SK-N-SH (cell line): Measurements from ENCODE around the gene TSSK2. TPM values are rescaled to one million over a fixed set of nuclear protein-coding genes. Genes with fewer than 3 reads are reported as not detected.

Source experiments
- CTCF ChIA-PET: fragments of 300-600, 350-600 bp; formaldehyde crosslinking; extraction: SDS; loops from one replicate; lab custom pipeline; 2021; lab: Yijun Ruan, JAX
- POLR2A ChIA-PET: fragments of 350-600 bp; sonication (Branson Sonifier 250); formaldehyde crosslinking; extraction: SDS; loops from one replicate; lab custom pipeline; 2020; ENCODE audit warnings: antibody characterized with exemption, inconsistent platforms; lab: Yijun Ruan, JAX
- DNase-seq: peaks from one replicate; pipeline ENCODE4 v3.0.0; 2012
- H2AFZ ChIP-seq: fragments of 200-600 bp; sonication (generic); 2 replicates; pipeline ENCODE4 v1.8.1; 2016; ENCODE audit warnings: antibody characterized with exemption, mild to moderate bottlenecking, low read depth
- H3F3A ChIP-seq: fragments of 200-600 bp; sonication (generic); replicated peaks from 2 replicates; pipeline ENCODE3; 2016; ENCODE audit warnings: antibody characterized with exemption, mild to moderate bottlenecking; ENCODE audit not compliant: insufficient read depth
- H3K27ac ChIP-seq, 2 experiments: fragments of 200-500 bp in 1 of 2; fragments of 200-600 bp in 1 of 2; sonication (Bioruptor generic) in 1 of 2; sonication (generic), shearing (Covaris generic) in 1 of 2; 2 replicates each; pipeline versions ENCODE4 v1.5.1 to v1.6.1; 2014 to 2016; ENCODE audit warnings: low read depth in 2 of 2, inconsistent platforms in 1 of 2, low read length in 1 of 2, mild to moderate bottlenecking in 1 of 2, mixed read lengths in 1 of 2
- H3K27me3 ChIP-seq: fragments of 200-600 bp; sonication (generic), shearing (Covaris generic); 2 replicates; pipeline ENCODE4 v1.6.1; 2016; ENCODE audit warnings: mixed run types; ENCODE audit not compliant: insufficient read depth
- H3K36me3 ChIP-seq, 2 experiments: fragments of 200-500 bp in 1 of 2; fragments of 200-600 bp in 1 of 2; sonication (Bioruptor generic) in 1 of 2; sonication (generic) in 1 of 2; replicated peaks in 1 of 2; 2 replicates each; pipeline versions ENCODE3 to v1.5.1; 2014 to 2016; ENCODE audit warnings: low read length in 1 of 2, mild to moderate bottlenecking in 1 of 2; ENCODE audit not compliant: insufficient read depth in 2 of 2, control insufficient read depth in 1 of 2
- H3K4me1 ChIP-seq, 2 experiments: fragments of 200-500 bp in 1 of 2; fragments of 200-600 bp in 1 of 2; sonication (Bioruptor generic) in 1 of 2; sonication (generic), shearing (Covaris generic) in 1 of 2; 2 replicates each; pipeline versions ENCODE4 v1.5.1 to v1.6.1; 2014 to 2016; ENCODE audit warnings: low read depth in 1 of 2, low read length in 1 of 2, mixed run types in 1 of 2; ENCODE audit not compliant: insufficient read depth in 2 of 2, control insufficient read depth in 1 of 2
- H3K4me2 ChIP-seq: fragments of 200-600 bp; sonication (generic), shearing (Covaris generic); 2 replicates; pipeline ENCODE4 v1.6.1; 2017; ENCODE audit warnings: mixed run types
- H3K4me3 ChIP-seq, 2 experiments: fragments of 200-500 bp in 1 of 2; fragments of 200-600 bp in 1 of 2; sonication (Bioruptor generic) in 1 of 2; sonication (generic), shearing (Covaris generic) in 1 of 2; 2 replicates each; pipeline versions ENCODE4 v1.5.1 to v1.8.1; 2014 to 2016; ENCODE audit warnings: low read depth in 2 of 2, inconsistent platforms in 1 of 2, low read length in 1 of 2, mild to moderate bottlenecking in 1 of 2, mixed read lengths in 1 of 2, moderate library complexity in 1 of 2
- H3K79me2 ChIP-seq: fragments of 200-600 bp; sonication (generic); 2 replicates; pipeline ENCODE4 v1.8.1; 2017; ENCODE audit warnings: mild to moderate bottlenecking; ENCODE audit not compliant: insufficient read depth
- H3K9ac ChIP-seq: fragments of 200-600 bp; sonication (generic); 2 replicates; pipeline ENCODE4 v1.6.1; 2017; ENCODE audit warnings: mixed run types
- H3K9me2 ChIP-seq: fragments of 200-600 bp; sonication (generic); 2 replicates; pipeline ENCODE4 v1.6.1; 2017; ENCODE audit warnings: mixed run types
- H3K9me3 ChIP-seq: fragments of 200-600 bp; sonication (generic); 2 replicates; pipeline ENCODE4 v1.6.1; 2017; ENCODE audit warnings: mixed run types, mild to moderate bottlenecking, moderate library complexity
- H4K20me1 ChIP-seq: fragments of 200-600 bp; sonication (generic); 2 replicates; pipeline ENCODE4 v1.6.1; 2017; ENCODE audit warnings: mild to moderate bottlenecking, mixed run types; ENCODE audit not compliant: insufficient read depth
- ELF1 ChIP-seq: IDR thresholded peaks from 2 replicates; pipeline ENCODE4 v1.4.0; 2012
- EP300 ChIP-seq, 2 experiments: IDR thresholded peaks; 2 replicates each; pipeline versions ENCODE4 v1.4.0 to v1.6.1; 2012; ENCODE audit warnings: borderline replicate concordance in 1 of 2, low read depth in 1 of 2, low read length in 1 of 2
- GATA2 ChIP-seq: sonication (generic); formaldehyde crosslinking; IDR thresholded peaks from 2 replicates; pipeline ENCODE4 v1.5.0; 2020; ENCODE audit warnings: mild to moderate bottlenecking, missing genetic modification reagents
- MXI1 ChIP-seq: IDR thresholded peaks from 2 replicates; pipeline ENCODE4 v1.6.1; 2012; ENCODE audit warnings: mild to moderate bottlenecking, low read depth, low read length, improper control_type of control experiment
- NFIC ChIP-seq: IDR thresholded peaks from 2 replicates; pipeline ENCODE4 v1.4.0; 2012; ENCODE audit warnings: borderline replicate concordance
- RAD21 ChIP-seq: IDR thresholded peaks from 2 replicates; pipeline ENCODE4 v1.6.1; 2012; ENCODE audit warnings: mild to moderate bottlenecking, low read length
- RFX5 ChIP-seq: IDR thresholded peaks from 2 replicates; pipeline ENCODE4 v1.6.1; 2012; ENCODE audit warnings: mild to moderate bottlenecking, improper control_type of control experiment, low read length
- RXRA ChIP-seq: IDR thresholded peaks from 2 replicates; pipeline ENCODE4 v1.4.0; 2012; ENCODE audit warnings: low read depth, mild to moderate bottlenecking, borderline replicate concordance
- SMC3 ChIP-seq: IDR thresholded peaks from 2 replicates; pipeline ENCODE4 v1.6.1; 2012; ENCODE audit warnings: low read depth, low read length, improper control_type of control experiment
- TAF1 ChIP-seq: IDR thresholded peaks from 2 replicates; pipeline ENCODE4 v1.6.1; 2012; ENCODE audit warnings: low read depth, mild to moderate bottlenecking, low read length, moderate library complexity, borderline replicate concordance
- TCF12 ChIP-seq: IDR thresholded peaks from 2 replicates; pipeline ENCODE4 v1.4.0; 2012
- TEAD4 ChIP-seq: IDR thresholded peaks from 2 replicates; pipeline ENCODE4 v1.4.0; 2012; ENCODE audit warnings: mild to moderate bottlenecking, borderline replicate concordance; ENCODE audit not compliant: insufficient read depth
- WGBS: methylation state at CpG from one replicate; pipeline ENCODE4 v1.1.6; 2017; ENCODE audit warnings: low lambda C conversion rate; 5-methylcytosine and 5-hydroxymethylcytosine counted together
- polyA plus RNA-seq, 3 experiments: library from polyadenylated mRNA; depleted of rRNA; stranded (reverse); fragments of >200 nt; gene quantifications; 2 replicates each; pipeline ENCODE4 v1.2.3, GENCODE V29; 2012
- TF ChIP-seq, protein P1 (sequence below): IDR thresholded peaks from 2 replicates; pipeline ENCODE4 v1.4.0; 2012; ENCODE audit warnings: low read depth, borderline replicate concordance
- TF ChIP-seq, protein P2 (sequence below): fragments of 200-600 bp; sonication (generic); IDR thresholded peaks from 2 replicates; pipeline ENCODE4 v1.6.1; 2017; ENCODE audit warnings: antibody characterized with exemption, mild to moderate bottlenecking, moderate library complexity
- TF ChIP-seq, protein P3 (sequence below): IDR thresholded peaks from 2 replicates; pipeline ENCODE4 v1.4.0; 2012; ENCODE audit warnings: low read depth
- TF ChIP-seq, protein P4 (sequence below): IDR thresholded peaks from 2 replicates; pipeline ENCODE4 v1.4.0; 2012; ENCODE audit warnings: low read depth, borderline replicate concordance
- TF ChIP-seq, protein P5 (sequence below): fragments of 150-350 bp; IDR thresholded peaks from 2 replicates; pipeline ENCODE4 v1.6.1; 2017; ENCODE audit warnings: antibody characterized with exemption, low read length, low read depth, borderline replicate concordance
- TF ChIP-seq, protein P6 (sequence below): fragments of 150-350 bp; IDR thresholded peaks from 2 replicates; pipeline ENCODE4 v1.6.1; 2016; ENCODE audit warnings: mild to moderate bottlenecking, low read depth, low read length

TSSK2 gene
- polyA plus RNA-seq, 1 of the 3 experiments (the other 2 are of a cell fraction), result not detected

DNA sequence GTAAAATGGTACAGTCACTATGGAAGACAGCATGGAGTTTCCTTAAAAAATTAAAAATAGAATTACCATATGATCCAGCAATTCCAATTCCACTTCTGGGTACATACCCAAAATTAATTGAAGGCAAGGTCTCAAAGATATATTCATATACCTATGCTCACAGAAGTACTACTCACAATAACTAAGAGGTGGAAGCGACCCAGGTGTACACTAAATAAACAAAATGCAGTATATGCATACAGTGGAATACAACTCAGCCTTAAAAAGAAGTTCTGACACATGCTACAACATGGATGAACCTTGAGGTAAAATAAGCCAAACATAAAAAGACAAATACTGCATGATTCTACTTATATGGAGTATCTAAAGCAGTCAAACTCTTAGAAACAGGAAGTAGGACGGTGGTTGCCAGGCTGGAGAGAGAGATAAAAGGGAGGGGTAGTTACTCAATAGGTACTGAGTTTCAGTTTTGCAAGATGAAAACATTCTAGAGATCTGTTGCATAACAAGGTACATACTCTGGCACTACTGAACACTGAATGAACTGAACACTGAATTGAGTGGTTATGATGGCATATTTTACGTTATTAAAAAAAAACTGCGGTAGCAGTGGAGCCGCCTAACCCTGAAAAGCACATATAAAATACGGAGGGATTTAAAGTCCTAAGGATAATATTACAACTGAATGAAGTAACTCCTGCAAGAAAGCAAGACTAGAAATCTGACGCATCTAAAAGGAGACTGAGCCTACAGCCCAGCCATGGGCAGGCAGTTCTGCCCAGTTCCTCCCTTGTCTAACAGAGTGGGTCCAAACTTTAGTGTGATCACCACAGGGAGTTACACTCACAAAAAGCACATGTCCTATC is 21.7 kb upstream of the TSSK2 start:
- Histone ChIP-seq H3K27me3 (no peaks in the 10 kb centered on the region), H3K4me1 (peaks cover 8 to 10% of the 10 kb centered on the region in 2 experiments; a peak in 2 of 4 replicates), H3K9me2 (no peaks in the 10 kb centered on the region), H3K4me2 (no peak overlapping the region), H2AFZ (no peak overlapping the region), H3K4me3 (no peak overlapping the region), H3K36me3 (no peaks in the 10 kb centered on the region), H3K9ac (no peak overlapping the region), H3F3A (no peaks in the 10 kb centered on the region), H4K20me1 (peaks cover 93% of the 10 kb centered on the region), H3K9me3 (no peaks in the 10 kb centered on the region), H3K79me2 (peaks cover 97% of the 10 kb centered on the region), H3K27ac (no peak overlapping the region)
- 93% methylated on average over 7 of the region's 7 CpGs for WGBS
- ChIA-PET CTCF (interaction anchor here (0.7 to 2.1 kb wide), 4 partner anchors 9 to 55 kb away, joined by 3 to 13 read pairs (median 3); partner anchors contain the start of gene ESS2), POLR2A (interaction anchor here (0.7 kb wide), 1 partner anchor 13 kb away, joined by 3 read pairs; the partner anchor contains the start of gene DGCR2)
- no peak for DNase-seq
- TF ChIP-seq NFIC, result no peak
- no peak for TF ChIP-seq TAF1
- TF ChIP-seq GATA2 (CRISPR knock-in tag), result no peak
- TF ChIP-seq, protein P1, sequence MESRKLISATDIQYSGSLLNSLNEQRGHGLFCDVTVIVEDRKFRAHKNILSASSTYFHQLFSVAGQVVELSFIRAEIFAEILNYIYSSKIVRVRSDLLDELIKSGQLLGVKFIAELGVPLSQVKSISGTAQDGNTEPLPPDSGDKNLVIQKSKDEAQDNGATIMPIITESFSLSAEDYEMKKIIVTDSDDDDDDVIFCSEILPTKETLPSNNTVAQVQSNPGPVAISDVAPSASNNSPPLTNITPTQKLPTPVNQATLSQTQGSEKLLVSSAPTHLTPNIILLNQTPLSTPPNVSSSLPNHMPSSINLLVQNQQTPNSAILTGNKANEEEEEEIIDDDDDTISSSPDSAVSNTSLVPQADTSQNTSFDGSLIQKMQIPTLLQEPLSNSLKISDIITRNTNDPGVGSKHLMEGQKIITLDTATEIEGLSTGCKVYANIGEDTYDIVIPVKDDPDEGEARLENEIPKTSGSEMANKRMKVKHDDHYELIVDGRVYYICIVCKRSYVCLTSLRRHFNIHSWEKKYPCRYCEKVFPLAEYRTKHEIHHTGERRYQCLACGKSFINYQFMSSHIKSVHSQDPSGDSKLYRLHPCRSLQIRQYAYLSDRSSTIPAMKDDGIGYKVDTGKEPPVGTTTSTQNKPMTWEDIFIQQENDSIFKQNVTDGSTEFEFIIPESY, result no peak
- TF ChIP-seq MXI1, result no peak
- no peak for TF ChIP-seq EP300 (IDR thresholded peaks at IDR 0.05; ENCODE audit: borderline replicate concordance in 1 of 2, low read depth in 1 of 2, low read length in 1 of 2)
- TF ChIP-seq, protein P2, sequence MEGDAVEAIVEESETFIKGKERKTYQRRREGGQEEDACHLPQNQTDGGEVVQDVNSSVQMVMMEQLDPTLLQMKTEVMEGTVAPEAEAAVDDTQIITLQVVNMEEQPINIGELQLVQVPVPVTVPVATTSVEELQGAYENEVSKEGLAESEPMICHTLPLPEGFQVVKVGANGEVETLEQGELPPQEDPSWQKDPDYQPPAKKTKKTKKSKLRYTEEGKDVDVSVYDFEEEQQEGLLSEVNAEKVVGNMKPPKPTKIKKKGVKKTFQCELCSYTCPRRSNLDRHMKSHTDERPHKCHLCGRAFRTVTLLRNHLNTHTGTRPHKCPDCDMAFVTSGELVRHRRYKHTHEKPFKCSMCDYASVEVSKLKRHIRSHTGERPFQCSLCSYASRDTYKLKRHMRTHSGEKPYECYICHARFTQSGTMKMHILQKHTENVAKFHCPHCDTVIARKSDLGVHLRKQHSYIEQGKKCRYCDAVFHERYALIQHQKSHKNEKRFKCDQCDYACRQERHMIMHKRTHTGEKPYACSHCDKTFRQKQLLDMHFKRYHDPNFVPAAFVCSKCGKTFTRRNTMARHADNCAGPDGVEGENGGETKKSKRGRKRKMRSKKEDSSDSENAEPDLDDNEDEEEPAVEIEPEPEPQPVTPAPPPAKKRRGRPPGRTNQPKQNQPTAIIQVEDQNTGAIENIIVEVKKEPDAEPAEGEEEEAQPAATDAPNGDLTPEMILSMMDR, result no peak
- no peak for TF ChIP-seq ELF1
- TF ChIP-seq, protein P3, sequence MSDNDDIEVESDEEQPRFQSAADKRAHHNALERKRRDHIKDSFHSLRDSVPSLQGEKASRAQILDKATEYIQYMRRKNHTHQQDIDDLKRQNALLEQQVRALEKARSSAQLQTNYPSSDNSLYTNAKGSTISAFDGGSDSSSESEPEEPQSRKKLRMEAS, result no peak
- TF ChIP-seq, protein P4, sequence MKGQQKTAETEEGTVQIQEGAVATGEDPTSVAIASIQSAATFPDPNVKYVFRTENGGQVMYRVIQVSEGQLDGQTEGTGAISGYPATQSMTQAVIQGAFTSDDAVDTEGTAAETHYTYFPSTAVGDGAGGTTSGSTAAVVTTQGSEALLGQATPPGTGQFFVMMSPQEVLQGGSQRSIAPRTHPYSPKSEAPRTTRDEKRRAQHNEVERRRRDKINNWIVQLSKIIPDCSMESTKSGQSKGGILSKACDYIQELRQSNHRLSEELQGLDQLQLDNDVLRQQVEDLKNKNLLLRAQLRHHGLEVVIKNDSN, result no peak
- TF ChIP-seq SMC3, result no peak
- no peak for TF ChIP-seq TEAD4
- TF ChIP-seq, protein P5, sequence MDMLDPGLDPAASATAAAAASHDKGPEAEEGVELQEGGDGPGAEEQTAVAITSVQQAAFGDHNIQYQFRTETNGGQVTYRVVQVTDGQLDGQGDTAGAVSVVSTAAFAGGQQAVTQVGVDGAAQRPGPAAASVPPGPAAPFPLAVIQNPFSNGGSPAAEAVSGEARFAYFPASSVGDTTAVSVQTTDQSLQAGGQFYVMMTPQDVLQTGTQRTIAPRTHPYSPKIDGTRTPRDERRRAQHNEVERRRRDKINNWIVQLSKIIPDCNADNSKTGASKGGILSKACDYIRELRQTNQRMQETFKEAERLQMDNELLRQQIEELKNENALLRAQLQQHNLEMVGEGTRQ, result no peak
- TF ChIP-seq RAD21, result no peak
- TF ChIP-seq TCF12, result no peak
- TF ChIP-seq RXRA, result no peak
- TF ChIP-seq, protein P6, sequence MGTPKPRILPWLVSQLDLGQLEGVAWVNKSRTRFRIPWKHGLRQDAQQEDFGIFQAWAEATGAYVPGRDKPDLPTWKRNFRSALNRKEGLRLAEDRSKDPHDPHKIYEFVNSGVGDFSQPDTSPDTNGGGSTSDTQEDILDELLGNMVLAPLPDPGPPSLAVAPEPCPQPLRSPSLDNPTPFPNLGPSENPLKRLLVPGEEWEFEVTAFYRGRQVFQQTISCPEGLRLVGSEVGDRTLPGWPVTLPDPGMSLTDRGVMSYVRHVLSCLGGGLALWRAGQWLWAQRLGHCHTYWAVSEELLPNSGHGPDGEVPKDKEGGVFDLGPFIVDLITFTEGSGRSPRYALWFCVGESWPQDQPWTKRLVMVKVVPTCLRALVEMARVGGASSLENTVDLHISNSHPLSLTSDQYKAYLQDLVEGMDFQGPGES, result no peak
- no peak for TF ChIP-seq RFX5
